ENCODE results near the gene TLE5.

GRCh38 chr19:3017923-3018322 lies 44.4 kb downstream of the TLE5 start:
- no peak for TF ChIP-seq POLR2A (IDR thresholded peaks at IDR 0.05; ENCODE audit: low read depth, low read length)
- no peak for TF ChIP-seq CTCF (IDR thresholded peaks at IDR 0.05; ENCODE audit: extremely low read depth in 1 of 2, insufficient read depth in 1 of 2, low read depth in 1 of 2, low read length in 2 of 2)
- no peak for TF ChIP-seq EZH2 (IDR thresholded peaks at IDR 0.05; ENCODE audit: borderline replicate concordance, low read depth, low read length, severe bottlenecking)
- TF ChIP-seq MYC (IDR thresholded peaks at IDR 0.05; ENCODE audit: low read depth, low read length) = no peak

Measured in endothelial cell of umbilical vein (primary cell).